ENCODE measurements around the gene SLC46A2. TPM values are rescaled to one million over a fixed set of nuclear protein-coding genes. Genes with fewer than 3 reads are reported as not detected.

Gene SLC46A2
- total and polyA plus RNA-seq, 4 donors = 0.01 to 0.17 (median 0.07) TPM; not detected in 1

- WGBS = 89% methylated on average over 6 of the region's 6 CpGs
- Histone ChIP-seq H3K27me3 (ENCODE audit: control insufficient read depth in 4 of 4, insufficient read depth in 4 of 4, low read length in 3 of 4) (no peaks in the 10 kb centered on the region), H3K36me3 (ENCODE audit: control insufficient read depth in 4 of 4, insufficient read depth in 3 of 4, low read depth in 1 of 4, low read length in 3 of 4) (peaks cover 0 to 23% (median 9%) of the 10 kb centered on the region in 4 donors)
Measured at GRCh38 chr9:112870556-112870955, 20.1 kb downstream of the SLC46A2 start.

More at GRCh38 chr9:112870556-112870955, 20.1 kb downstream of the SLC46A2 start:
- H3K27ac ChIP-seq (ENCODE audit: low read depth in 1 of 2, low read length in 2 of 2) = no peak overlapping the region
- no peaks in the 10 kb centered on the region for H3K4me1 ChIP-seq (ENCODE audit: control insufficient read depth in 4 of 4, insufficient read depth in 4 of 4, low read length in 3 of 4)
- no peak overlapping the region for H3K9ac ChIP-seq (ENCODE audit: low read depth in 1 of 2, low read length in 2 of 2)
- no peak for TF ChIP-seq FOXA2 (IDR thresholded peaks at IDR 0.05)
- TF ChIP-seq ZBTB33 (IDR thresholded peaks at IDR 0.05) = no peak
- TF ChIP-seq YY1 (IDR thresholded peaks at IDR 0.05) = no peak
- TF ChIP-seq NR2F2 (IDR thresholded peaks at IDR 0.05) = no peak
- no peak for TF ChIP-seq HNF4A (conservative IDR thresholded peaks at IDR 0.05)
- TF ChIP-seq GABPA (IDR thresholded peaks at IDR 0.05 in 1 of 2, conservative IDR thresholded peaks at IDR 0.05 in 1 of 2) = no peak
- no peak for TF ChIP-seq CTCF (IDR thresholded peaks at IDR 0.05; ENCODE audit: low read depth, low read length, missing input control)
- TF ChIP-seq REST (IDR thresholded peaks at IDR 0.05) = no peak
- no peak for TF ChIP-seq TAF1 (conservative IDR thresholded peaks at IDR 0.05)
- TF ChIP-seq RXRA (IDR thresholded peaks at IDR 0.05) = no peak
- no peak for TF ChIP-seq FOXA1 (IDR thresholded peaks at IDR 0.05)
- no peak for TF ChIP-seq JUND (IDR thresholded peaks at IDR 0.05)
- TF ChIP-seq ATF3 (IDR thresholded peaks at IDR 0.05) = no peak
- TF ChIP-seq HNF4G (IDR thresholded peaks at IDR 0.05) = no peak
- TF ChIP-seq MAX (IDR thresholded peaks at IDR 0.05) = no peak
- TF ChIP-seq SP1 (IDR thresholded peaks at IDR 0.05) = no peak
- no peak for TF ChIP-seq RAD21 (IDR thresholded peaks at IDR 0.05)
- no peak for TF ChIP-seq EGR1 (IDR thresholded peaks at IDR 0.05; ENCODE audit: low read depth in 2 of 2)
- H3K9me3 ChIP-seq (ENCODE audit: control insufficient read depth in 4 of 4, low read length in 3 of 4) = no peaks in the 10 kb centered on the region
- no peak for DNase-seq (ENCODE audit: low spot score)
- H3K4me3 ChIP-seq (ENCODE audit: low read depth in 1 of 3, low read length in 3 of 3) = no peak overlapping the region
